ENCODE measurements around the gene OR2C3. TPM values are rescaled to one million over a fixed set of nuclear protein-coding genes. Genes with fewer than 3 reads are reported as not detected.
"Not testable (repeated sequence)": the region's sequence is repeated elsewhere in the genome, so short reads cannot be mapped to it uniquely, and the experiment has no call there.

OR2C3 gene
- total RNA-seq, 2 donors from 2014 or later: not detected

- Mint-ChIP-seq H3K4me3 (no peak overlapping the region), H3K4me1 (no peaks in the 10 kb centered on the region), H3K27me3 (ENCODE audit: insufficient read depth) (no peaks in the 10 kb centered on the region), H3K36me3 (ENCODE audit: low read depth) (no peaks in the 10 kb centered on the region), H3K27ac (no peak overlapping the region), H3K9me3 (no peaks in the 10 kb centered on the region)
- TF ChIP-seq CTCF (conservative IDR thresholded peaks at IDR 0.05): no peak
- Histone ChIP-seq H3K4me3 (ENCODE audit: low read length) (no peak overlapping the region), H3K9me3 (ENCODE audit: control insufficient read depth, low read length) (no peaks in the 10 kb centered on the region), H3K9ac (ENCODE audit: extremely low read depth, low read length, poor library complexity, severe bottlenecking) (no peak overlapping the region), H3K27me3 (ENCODE audit: control insufficient read depth, insufficient read depth, low read length, poor library complexity, severe bottlenecking) (no peaks in the 10 kb centered on the region), H3K27ac (ENCODE audit: low read depth, low read length) (no peak overlapping the region), H3K4me1 (ENCODE audit: control insufficient read depth, insufficient read depth, low read length) (no peaks in the 10 kb centered on the region), H3K36me3 (ENCODE audit: control insufficient read depth, insufficient read depth, low read length) (no peaks in the 10 kb centered on the region)
- no peak for DNase-seq
- 94% methylated on average over 1 of the region's 1 CpG; no CpG with 5 or more reads in 1 of the 2 experiments for WGBS, 2 experiments (ENCODE audit: insufficient coverage in 1 of 2, insufficient read length in 1 of 2)
Measured at GRCh38 chr1:247482747-247483146, 53.5 kb downstream of the OR2C3 start.

DNA sequence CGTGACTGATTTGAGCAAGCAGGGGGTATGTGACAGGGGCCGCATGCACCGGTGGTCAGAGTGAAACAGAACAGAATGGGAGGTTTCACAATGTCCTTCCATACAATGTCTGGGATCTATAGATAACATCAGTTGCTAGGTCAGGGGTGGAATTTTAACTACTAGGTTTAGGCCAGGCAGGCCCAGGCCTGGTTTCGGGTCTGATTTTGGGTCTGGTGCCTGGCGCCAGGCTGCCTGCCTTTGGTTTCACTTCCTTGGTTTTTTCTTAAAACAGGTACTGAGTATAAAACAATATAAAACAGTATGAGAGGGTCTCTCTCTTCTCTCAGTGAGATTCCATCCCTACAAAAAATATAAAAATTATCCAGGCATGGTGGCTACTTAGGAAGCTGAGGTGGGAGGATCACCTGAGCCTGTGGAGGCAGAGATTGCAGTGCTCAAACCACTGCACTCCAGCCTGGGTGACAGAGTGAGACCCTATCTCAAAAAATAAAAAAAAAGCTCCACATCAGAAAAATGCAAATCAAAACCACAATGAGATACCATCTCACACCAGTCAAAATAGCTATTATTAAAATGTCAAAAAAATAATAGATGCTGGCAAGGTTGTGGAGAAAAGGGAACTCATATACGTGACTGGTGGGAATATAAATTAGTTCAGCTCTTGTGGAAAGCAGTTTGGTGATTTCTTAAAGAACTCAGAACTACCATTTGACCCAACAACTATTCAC lies 59.7 kb downstream of the OR2C3 start:
- not testable (repeated sequence) for H3K4me3 Mint-ChIP-seq; H3K4me1 ChIP-seq (ENCODE audit: control insufficient read depth, insufficient read depth, low read length); H3K9ac ChIP-seq (ENCODE audit: extremely low read depth, low read length, poor library complexity, severe bottlenecking); DNase-seq; H3K9me3 ChIP-seq (ENCODE audit: control insufficient read depth, low read length); H3K36me3 Mint-ChIP-seq (ENCODE audit: low read depth); H3K27ac ChIP-seq (ENCODE audit: low read depth, low read length); H3K4me3 ChIP-seq (ENCODE audit: low read length); H3K36me3 ChIP-seq (ENCODE audit: control insufficient read depth, insufficient read depth, low read length); H3K27ac Mint-ChIP-seq; H3K27me3 ChIP-seq (ENCODE audit: control insufficient read depth, insufficient read depth, low read length, poor library complexity, severe bottlenecking); H3K27me3 Mint-ChIP-seq (ENCODE audit: insufficient read depth)
- H3K9me3 Mint-ChIP-seq: peaks cover 17% of the 10 kb centered on the region
- peaks cover 11% of the 10 kb centered on the region for H3K4me1 Mint-ChIP-seq
- WGBS, 2 experiments (ENCODE audit: insufficient coverage in 1 of 2, insufficient read length in 1 of 2): 94 to 100% methylated on average over 3 to 6 of the region's 6 CpGs

DNA sequence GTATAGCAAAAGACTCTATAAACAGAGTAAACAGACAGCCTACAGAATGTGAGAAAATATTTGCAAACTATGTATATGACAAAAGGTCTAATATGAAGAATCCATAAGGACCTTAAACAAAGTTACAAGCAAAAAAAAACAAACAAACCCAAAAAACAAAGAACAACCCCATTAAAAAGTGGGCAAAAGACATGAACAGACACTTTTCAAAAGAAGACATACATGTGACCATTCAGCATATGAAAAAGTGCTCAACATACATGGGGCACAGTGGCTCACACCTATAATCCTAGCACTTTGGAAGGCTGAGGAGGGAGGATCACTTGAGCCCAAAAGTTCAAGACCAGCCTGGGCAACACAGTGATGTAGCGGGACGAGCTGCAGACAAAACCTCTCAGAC lies 60.4 kb downstream of the OR2C3 start:
- peaks cover 9% of the 10 kb centered on the region for H3K9me3 ChIP-seq (ENCODE audit: control insufficient read depth, low read length)
- Mint-ChIP-seq H3K4me1 (peaks cover 11% of the 10 kb centered on the region), H3K36me3 (ENCODE audit: low read depth) (no peaks in the 10 kb centered on the region), H3K4me3 (no peak overlapping the region), H3K27ac (no peak overlapping the region), H3K9me3 (peaks cover 17% of the 10 kb centered on the region), H3K27me3 (ENCODE audit: insufficient read depth) (no peaks in the 10 kb centered on the region)
- H3K27me3 ChIP-seq (ENCODE audit: control insufficient read depth, insufficient read depth, low read length, poor library complexity, severe bottlenecking): no peaks in the 10 kb centered on the region
- no peak overlapping the region for H3K9ac ChIP-seq (ENCODE audit: extremely low read depth, low read length, poor library complexity, severe bottlenecking)
- H3K27ac ChIP-seq (ENCODE audit: low read depth, low read length): no peak overlapping the region
- no peak for DNase-seq
- no peak overlapping the region for H3K4me3 ChIP-seq (ENCODE audit: low read length)
- WGBS, 2 experiments (ENCODE audit: insufficient coverage in 1 of 2, insufficient read length in 1 of 2): 93 to 100% methylated on average over 2 of the region's 2 CpGs
- no peak for TF ChIP-seq CTCF (conservative IDR thresholded peaks at IDR 0.05)
- no peaks in the 10 kb centered on the region for H3K36me3 ChIP-seq (ENCODE audit: control insufficient read depth, insufficient read depth, low read length)
- no peaks in the 10 kb centered on the region for H3K4me1 ChIP-seq (ENCODE audit: control insufficient read depth, insufficient read depth, low read length)

Other genes starting within 250 kb of the OR2C3 start
- gene ZNF496, start 204.6 kb downstream of the OR2C3 start, total RNA-seq: 10 to 100 TPM; 63.5 to 65.6 TPM
- gene NLRP3, start 120.3 kb downstream of the OR2C3 start, total RNA-seq: under 1 TPM in 1 of 2 donors, not detected in 1; 0.09 TPM
- gene OR2B11, start 78.3 kb downstream of the OR2C3 start, total RNA-seq: not detected
- not detected for gene GCSAML, start 12.7 kb upstream of the OR2C3 start, total RNA-seq
- not detected for gene OR2G2, start 51.9 kb upstream of the OR2C3 start, total RNA-seq
- gene OR2G3, start 69.1 kb upstream of the OR2C3 start, total RNA-seq: not detected
- gene OR13G1, start 143.3 kb upstream of the OR2C3 start, total RNA-seq: not detected
- gene OR6F1, start 180.2 kb upstream of the OR2C3 start, total RNA-seq: not detected
- under 1 TPM in 1 of 2 donors, not detected in 1; 0.29 TPM for gene OR14K1, start 202.2 kb upstream of the OR2C3 start, total RNA-seq
- not detected for gene OR14A2, start 211.7 kb upstream of the OR2C3 start, total RNA-seq
- not detected for gene OR1C1, start 224.1 kb upstream of the OR2C3 start, total RNA-seq